OCI-LY3 (cell line): Measurements from ENCODE around the gene EXOC1.

Experiments
- H2AFZ ChIP-seq: fragments of 200-600, 300-600 bp; shearing (Covaris generic); 2 replicates; pipeline ENCODE4 v1.6.0; 2014; ENCODE audit warnings: antibody characterized with exemption, low read depth, low read length
- H3K27ac ChIP-seq: fragments of 200-600, 300-600 bp; sonication (generic); 2 replicates; pipeline ENCODE4 v1.5.1; 2014; ENCODE audit warnings: mild to moderate bottlenecking, low read length, moderate library complexity, mixed read lengths
- H3K27me3 ChIP-seq: fragments of 200-600, 300-600 bp; sonication (generic); 2 replicates; pipeline ENCODE4 v1.6.1; 2014; ENCODE audit warnings: low read depth, low read length, mixed read lengths
- H3K36me3 ChIP-seq: fragments of 200-600, 300-600 bp; sonication (generic); replicated peaks from 2 replicates; pipeline ENCODE3; 2014; ENCODE audit warnings: low read depth, low read length, mixed read lengths
- H3K4me1 ChIP-seq: fragments of 300-600, 200-600 bp; sonication (generic); 2 replicates; pipeline ENCODE4 v1.6.1; 2014; ENCODE audit warnings: low read length, mixed read lengths
- H3K4me2 ChIP-seq: fragments of 200-600, 300-600 bp; sonication (generic); 2 replicates; pipeline ENCODE4 v1.6.1; 2014; ENCODE audit warnings: low read length, mixed read lengths
- H3K4me3 ChIP-seq: fragments of 300-600, 200-600 bp; sonication (generic); 2 replicates; pipeline ENCODE4 v1.5.1; 2014; ENCODE audit warnings: antibody characterized with exemption, mild to moderate bottlenecking, low read length, moderate library complexity
- H3K79me2 ChIP-seq: fragments of 300-600, 200-600 bp; shearing (Covaris generic); 2 replicates; pipeline ENCODE4 v1.6.1; 2014; ENCODE audit warnings: mild to moderate bottlenecking, low read length, mixed read lengths
- H3K9ac ChIP-seq: fragments of 300-600, 200-600 bp; shearing (Covaris generic); 2 replicates; pipeline ENCODE4 v1.6.0; 2014; ENCODE audit warnings: mild to moderate bottlenecking, low read length, moderate library complexity
- H3K9me3 ChIP-seq: fragments of 200-600, 300-600 bp; shearing (Covaris generic); 2 replicates; pipeline ENCODE4 v1.6.1; 2014; ENCODE audit warnings: low read length, mixed read lengths; ENCODE audit not compliant: insufficient read depth
- H4K20me1 ChIP-seq: fragments of 200-600, 300-600 bp; sonication (generic); 2 replicates; pipeline ENCODE4 v1.6.1; 2016; ENCODE audit warnings: low read length, mixed read lengths; ENCODE audit not compliant: insufficient read depth
- CTCF ChIP-seq: fragments of 200-600, 300-600 bp; sonication (generic); IDR thresholded peaks from 2 replicates; pipeline ENCODE4 v1.5.1; 2014; ENCODE audit warnings: antibody characterized with exemption, low read length, low read depth
- EZH2phosphoT487 ChIP-seq: fragments of 200-600 bp; shearing (Covaris generic); IDR thresholded peaks from 2 replicates; pipeline ENCODE4 v1.6.1; 2018; ENCODE audit warnings: antibody characterized with exemption, mixed run types, low read depth

EXOC1 gene

DNA sequence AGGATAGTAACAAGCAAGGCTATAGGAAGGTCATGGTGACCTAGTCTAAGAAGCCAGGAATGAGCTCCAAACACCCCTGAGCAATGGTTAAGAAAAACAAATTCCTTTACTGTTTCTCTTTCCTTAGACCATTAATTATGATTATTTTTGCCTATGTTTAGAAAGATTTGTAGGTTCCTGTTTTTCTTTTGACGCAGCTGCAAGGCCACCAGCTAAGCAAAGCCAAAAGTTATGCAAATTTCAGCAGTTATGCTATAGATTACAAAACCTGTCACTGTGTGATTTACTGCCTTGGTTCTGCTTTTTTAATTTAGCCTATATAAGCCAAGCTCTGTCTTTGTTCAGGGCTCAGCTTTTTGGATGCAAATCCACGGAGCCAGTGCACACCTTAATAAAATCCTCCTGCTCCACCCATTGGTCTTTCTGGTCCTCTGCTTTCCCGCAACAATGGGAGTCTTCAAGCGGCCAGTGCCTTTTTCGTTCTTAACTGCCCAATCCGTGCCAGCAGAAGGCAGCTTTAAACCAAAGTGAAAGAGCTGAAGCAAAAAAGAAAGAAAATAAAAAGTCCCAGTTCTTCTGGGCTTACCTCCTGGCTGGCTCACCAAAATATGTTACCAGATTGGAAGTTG, 93.9 kb downstream of the EXOC1 start:
- H3K79me2 ChIP-seq = peaks cover 29% of the 10 kb centered on the region
- TF ChIP-seq CTCF (0 out of 2 replicates have a peak, but pooled peaks have one; percentile 4), EZH2phosphoT487 (no peak)
- H3K27ac ChIP-seq = peak overlapping the region; percentile 90
- H4K20me1 ChIP-seq = no peaks in the 10 kb centered on the region
- peak overlapping the region; percentile 87 for H3K4me3 ChIP-seq
- peak overlapping the region; percentile 75 for H3K9ac ChIP-seq
- H3K4me1 ChIP-seq = peaks cover 18% of the 10 kb centered on the region
- H3K9me3 ChIP-seq = no peaks in the 10 kb centered on the region
- H3K4me2 ChIP-seq = peak overlapping the region; percentile 94
- H3K27me3 ChIP-seq = no peaks in the 10 kb centered on the region
- H3K36me3 ChIP-seq = no peaks in the 10 kb centered on the region
- peak overlapping the region; percentile 68 for H2AFZ ChIP-seq

DNA sequence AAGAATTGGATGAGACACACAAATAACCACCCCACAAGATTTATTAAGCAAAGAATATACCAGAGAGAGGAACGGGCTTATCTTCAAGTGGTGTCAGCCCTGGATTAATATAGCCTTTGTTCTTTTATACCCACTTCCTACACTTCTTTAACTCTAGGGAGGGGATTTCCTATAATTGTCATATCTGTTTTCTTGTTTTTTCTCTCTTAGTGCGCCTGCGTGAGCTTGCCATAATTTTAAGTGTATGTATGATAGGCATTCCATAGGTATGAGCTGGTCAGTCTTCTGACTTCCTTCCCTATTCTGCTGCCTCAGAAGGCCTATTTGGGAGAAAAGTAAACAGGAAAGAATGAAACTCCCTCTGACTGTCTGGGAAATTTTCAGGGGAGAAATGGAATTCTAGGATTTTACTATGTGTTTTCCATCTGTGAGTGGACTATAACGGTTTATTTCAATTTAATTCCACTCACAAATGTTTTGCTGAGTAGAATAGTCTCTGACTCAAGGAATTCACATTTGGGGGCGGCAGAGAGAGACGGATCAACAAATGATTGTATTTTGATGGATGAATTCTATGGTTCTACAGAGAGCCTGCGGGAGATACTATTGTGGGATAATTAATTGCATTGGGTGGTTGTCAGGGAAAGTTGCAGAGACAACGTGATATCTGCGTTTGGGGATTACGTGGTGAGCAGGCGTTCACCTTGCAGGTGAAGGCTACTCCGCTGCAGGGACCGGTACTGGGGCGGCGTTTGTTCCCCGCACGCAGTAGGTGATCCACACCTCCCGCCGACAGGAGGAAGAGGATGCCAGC, 94.7 kb downstream of the EXOC1 start:
- peak overlapping the region; percentile 90 for H3K27ac ChIP-seq
- peak overlapping the region; percentile 94 for H3K4me2 ChIP-seq
- H3K9me3 ChIP-seq = no peaks in the 10 kb centered on the region
- H3K27me3 ChIP-seq = no peaks in the 10 kb centered on the region
- H3K36me3 ChIP-seq = peaks cover 4% of the 10 kb centered on the region
- H3K79me2 ChIP-seq = peaks cover 31% of the 10 kb centered on the region
- H3K4me1 ChIP-seq = peaks cover 18% of the 10 kb centered on the region
- H2AFZ ChIP-seq = peak overlapping the region; percentile 68
- peak overlapping the region; percentile 75 for H3K9ac ChIP-seq
- TF ChIP-seq CTCF (no peak), EZH2phosphoT487 (no peak)
- H4K20me1 ChIP-seq = no peaks in the 10 kb centered on the region
- H3K4me3 ChIP-seq = peak overlapping the region; percentile 87

DNA sequence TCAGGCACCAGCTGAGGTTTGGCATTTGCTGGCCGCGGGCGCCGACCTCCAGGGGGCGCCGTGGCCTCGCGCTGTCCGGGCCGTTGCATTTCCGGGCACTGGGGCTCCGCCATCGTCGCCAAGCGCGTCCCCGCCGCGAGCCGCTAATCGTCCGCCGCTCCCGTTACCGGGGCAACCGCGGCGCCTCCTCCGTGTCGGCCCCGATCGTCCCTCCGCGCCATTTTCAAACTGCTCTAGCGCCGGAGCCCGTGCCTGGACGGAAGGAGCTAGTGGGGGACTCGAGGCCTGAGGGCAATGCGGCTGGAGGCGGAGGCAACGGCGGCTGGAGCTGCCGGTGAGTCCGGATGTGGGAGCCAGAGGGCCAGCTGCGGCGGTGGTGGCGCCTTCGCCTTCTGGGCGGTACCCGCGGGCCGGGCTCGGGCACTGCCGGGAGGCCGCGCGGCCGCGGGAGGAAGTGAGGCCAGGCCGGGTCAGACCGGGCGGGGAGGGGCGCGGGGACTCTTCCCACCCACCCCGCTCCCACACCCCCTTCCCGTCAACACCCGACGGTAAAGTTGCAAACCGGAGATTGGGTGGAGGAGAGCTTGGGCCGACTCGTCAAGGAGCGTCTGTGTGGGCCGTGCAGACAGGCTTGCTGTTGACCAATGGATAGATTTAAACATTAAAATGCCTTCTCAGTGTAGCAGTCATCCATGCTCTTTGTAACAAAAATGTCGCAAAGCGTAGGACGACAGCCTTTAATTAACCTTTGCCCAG, 95.5 kb downstream of the EXOC1 start, which contains the start of gene CEP135:
Gene CEP135, plus strand, starts transcription at position 220 of the 756 bp plus-strand sequence. CDS start 3,186 bp downstream, outside the sequence.
- H3K27me3 ChIP-seq = no peaks in the 10 kb centered on the region
- no peak for TF ChIP-seq EZH2phosphoT487
- peak; percentile 84 for TF ChIP-seq CTCF
- peak within 1 kb of the TSS; percentile 90 for H3K27ac ChIP-seq
- no peaks in the 10 kb centered on the region for H3K9me3 ChIP-seq
- peaks cover 18% of the 10 kb centered on the region for H3K4me1 ChIP-seq
- peak within 1 kb of the TSS; percentile 68 for H2AFZ ChIP-seq
- H3K4me3 ChIP-seq = peak within 1 kb of the TSS; percentile 87
- H3K79me2 ChIP-seq = peaks cover 31% of the 10 kb centered on the region
- peak within 1 kb of the TSS; percentile 75 for H3K9ac ChIP-seq
- no peaks in the 10 kb centered on the region for H4K20me1 ChIP-seq
- peak within 1 kb of the TSS; percentile 94 for H3K4me2 ChIP-seq
- H3K36me3 ChIP-seq = peaks cover 6% of the 10 kb centered on the region
